Activated B cell treated with CpG ODN at 0.5 μM for 24 hours (primary cell): ENCODE results near the gene SYNDIG1. TPM values are rescaled to one million over a fixed set of nuclear protein-coding genes. Genes with fewer than 3 reads are reported as not detected.
A peak's percentile ranks its signal among the peaks of the same experiment; 100 is the strongest.

Experiments
- ATAC-seq: fragments of 200-7000 bp; cut with Tn5 transposase; one replicate; pipeline ENCODE4 v1.10.0; 2021; ENCODE audit warnings: low read depth, mild to moderate bottlenecking, moderate library complexity
- CTCF ChIA-PET: fragments of 350-600 bp; sonication (Branson Sonifier 250); formaldehyde crosslinking; loops from one replicate; lab custom pipeline; 2021; ENCODE audit warnings: antibody characterized with exemption; lab: Charles Lee
- POLR2A ChIA-PET: fragments of 350-600 bp; sonication (Branson Sonifier 250); formaldehyde crosslinking; loops from one replicate; lab custom pipeline; 2021; ENCODE audit warnings: antibody characterized with exemption; lab: Charles Lee
- DNase-seq: peaks from one replicate; pipeline ENCODE4 v3.0.0; 2022
- H3K27ac Mint-ChIP-seq: one replicate; pipeline ENCODE4 v1.8.0; 2020; ENCODE audit warnings: mixed read lengths
- H3K27me3 Mint-ChIP-seq: one replicate; pipeline ENCODE4 v1.8.0; 2021; ENCODE audit warnings: mixed read lengths
- H3K36me3 Mint-ChIP-seq: one replicate; pipeline ENCODE4 v1.8.0; 2021; ENCODE audit warnings: low read depth, mixed read lengths
- H3K4me1 Mint-ChIP-seq: one replicate; pipeline ENCODE4 v1.8.0; 2021; ENCODE audit warnings: mixed read lengths
- H3K4me3 Mint-ChIP-seq: one replicate; pipeline ENCODE4 v1.8.0; 2020; ENCODE audit warnings: mild to moderate bottlenecking, mixed read lengths
- H3K9me3 Mint-ChIP-seq: one replicate; pipeline ENCODE4 v1.8.0; 2020; ENCODE audit warnings: mixed read lengths
- intact Hi-C: fragments of 100-400 bp; cut with micrococcal nuclease; formaldehyde crosslinking; loops from one replicate; pipeline ENCODE4 v1.15.1; 2024
- total RNA-seq: library from RNA; stranded (reverse); gene quantifications from 2 replicates; pipeline ENCODE4 v1.2.3, GENCODE V29; 2022
- TF ChIP-seq, protein P1 (sequence below): fragments of 200-600 bp; IDR thresholded peaks from one replicate; pipeline ENCODE4 v1.8.0; 2022; ENCODE audit warnings: antibody characterized with exemption, mild to moderate bottlenecking

The SYNDIG1 gene
- total RNA-seq, 1 donor from 2014 or later: not detected

DNA sequence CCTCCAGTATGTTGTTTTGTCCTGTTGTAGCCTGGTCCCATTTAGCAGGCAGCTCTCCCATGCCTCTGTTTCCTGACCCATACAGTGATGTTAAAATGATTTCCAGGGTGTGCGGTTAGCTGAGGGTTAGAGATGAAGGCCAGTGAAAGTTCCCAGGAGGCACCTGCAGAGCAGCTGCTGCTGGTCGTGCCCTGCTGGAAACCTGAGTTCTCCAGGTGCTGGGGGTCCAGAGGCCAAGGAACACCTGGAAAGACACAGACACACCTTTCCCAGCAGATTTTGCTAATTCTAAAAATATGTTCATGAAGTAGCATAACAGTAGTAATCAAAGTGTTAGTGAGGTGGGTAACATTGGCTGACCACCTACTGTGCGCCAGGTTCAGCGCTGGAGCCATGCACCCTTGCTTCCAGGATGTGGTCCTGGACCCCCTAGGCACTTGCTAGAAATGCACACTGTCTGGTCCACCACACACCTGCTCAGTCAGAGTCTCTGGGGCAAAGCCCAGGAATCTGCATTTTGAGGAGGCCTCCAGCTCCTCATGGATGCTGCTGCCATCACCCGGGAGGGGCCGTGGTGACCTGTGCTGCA, 118.7 kb downstream of the SYNDIG1 start:
- Mint-ChIP-seq H3K9me3 (no peaks in the 10 kb centered on the region), H3K36me3 (no peaks in the 10 kb centered on the region), H3K4me1 (no peaks in the 10 kb centered on the region), H3K27me3 (peaks cover 3% of the 10 kb centered on the region), H3K27ac (peak overlapping the region; percentile 33), H3K4me3 (no peak overlapping the region)
- TF ChIP-seq, protein P1, sequence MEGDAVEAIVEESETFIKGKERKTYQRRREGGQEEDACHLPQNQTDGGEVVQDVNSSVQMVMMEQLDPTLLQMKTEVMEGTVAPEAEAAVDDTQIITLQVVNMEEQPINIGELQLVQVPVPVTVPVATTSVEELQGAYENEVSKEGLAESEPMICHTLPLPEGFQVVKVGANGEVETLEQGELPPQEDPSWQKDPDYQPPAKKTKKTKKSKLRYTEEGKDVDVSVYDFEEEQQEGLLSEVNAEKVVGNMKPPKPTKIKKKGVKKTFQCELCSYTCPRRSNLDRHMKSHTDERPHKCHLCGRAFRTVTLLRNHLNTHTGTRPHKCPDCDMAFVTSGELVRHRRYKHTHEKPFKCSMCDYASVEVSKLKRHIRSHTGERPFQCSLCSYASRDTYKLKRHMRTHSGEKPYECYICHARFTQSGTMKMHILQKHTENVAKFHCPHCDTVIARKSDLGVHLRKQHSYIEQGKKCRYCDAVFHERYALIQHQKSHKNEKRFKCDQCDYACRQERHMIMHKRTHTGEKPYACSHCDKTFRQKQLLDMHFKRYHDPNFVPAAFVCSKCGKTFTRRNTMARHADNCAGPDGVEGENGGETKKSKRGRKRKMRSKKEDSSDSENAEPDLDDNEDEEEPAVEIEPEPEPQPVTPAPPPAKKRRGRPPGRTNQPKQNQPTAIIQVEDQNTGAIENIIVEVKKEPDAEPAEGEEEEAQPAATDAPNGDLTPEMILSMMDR: no peak
- intact Hi-C loops: no loop called here
- ChIA-PET CTCF (no interaction called here), POLR2A (no interaction called here)
- DNase-seq (no peak), ATAC-seq (no peak)

DNA sequence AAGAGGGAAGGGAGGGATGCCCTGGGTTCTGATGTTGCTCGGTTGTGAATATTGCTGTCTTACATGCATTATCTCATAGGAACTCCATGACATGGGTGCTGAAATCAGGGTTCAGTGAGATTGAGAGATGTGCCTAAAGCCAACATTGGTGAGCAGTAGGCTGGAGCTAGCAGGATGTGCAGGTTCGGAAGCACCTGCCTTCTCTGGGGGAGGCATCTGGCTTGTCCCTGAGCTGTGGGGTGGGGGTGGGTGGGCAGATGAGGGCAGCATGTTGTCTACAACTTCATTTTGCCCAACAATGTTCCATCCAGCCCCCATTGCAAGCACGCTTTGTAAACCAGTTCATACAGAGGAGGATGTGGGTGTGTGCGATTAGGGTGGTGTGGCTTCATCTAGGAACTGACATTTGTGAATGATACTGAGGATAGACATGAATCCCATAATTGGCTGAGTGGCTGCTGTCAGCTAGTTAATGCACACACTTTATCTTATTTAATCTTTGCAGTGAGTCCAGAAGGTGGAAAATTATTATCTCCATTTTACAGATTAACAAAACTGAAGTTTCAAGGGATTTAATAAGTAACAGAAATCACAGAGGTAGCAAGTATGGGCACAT, 119.4 kb downstream of the SYNDIG1 start:
- no peak for DNase-seq
- ChIA-PET POLR2A (no interaction called here), CTCF (no interaction called here)
- no peaks in the 10 kb centered on the region for H3K36me3 Mint-ChIP-seq
- peak overlapping the region; percentile 33 for H3K27ac Mint-ChIP-seq
- no peaks in the 10 kb centered on the region for H3K9me3 Mint-ChIP-seq
- TF ChIP-seq, protein P1: no peak
- no peaks in the 10 kb centered on the region for H3K4me1 Mint-ChIP-seq
- H3K27me3 Mint-ChIP-seq: peaks cover 3% of the 10 kb centered on the region
- no peak overlapping the region for H3K4me3 Mint-ChIP-seq
- intact Hi-C loops: no loop called here
- ATAC-seq: no peak

- Mint-ChIP-seq H3K27ac (no peak overlapping the region), H3K4me3 (no peak overlapping the region), H3K27me3 (peaks cover 3% of the 10 kb centered on the region), H3K36me3 (no peaks in the 10 kb centered on the region), H3K4me1 (no peaks in the 10 kb centered on the region), H3K9me3 (no peaks in the 10 kb centered on the region)
- TF ChIP-seq, protein P1: no peak
- ChIA-PET CTCF (no interaction called here), POLR2A (no interaction called here)
- no peak for ATAC-seq
- no peak for DNase-seq
- intact Hi-C loops: no loop called here
Observed at GRCh38 chr20:24589381-24589780, 120.0 kb downstream of the SYNDIG1 start.

GRCh38 chr20:24589815-24590177, 120.4 kb downstream of the SYNDIG1 start:
- no peak overlapping the region for H3K4me3 Mint-ChIP-seq
- intact Hi-C loops: no loop called here
- CTCF ChIA-PET: no interaction called here
- H3K4me1 Mint-ChIP-seq: no peaks in the 10 kb centered on the region
- no peaks in the 10 kb centered on the region for H3K36me3 Mint-ChIP-seq
- H3K27me3 Mint-ChIP-seq: peaks cover 3% of the 10 kb centered on the region
- TF ChIP-seq, protein P1: no peak
- DNase-seq (no peak), ATAC-seq (no peak)
- no peak overlapping the region for H3K27ac Mint-ChIP-seq
- POLR2A ChIA-PET: no interaction called here
- no peaks in the 10 kb centered on the region for H3K9me3 Mint-ChIP-seq

DNA sequence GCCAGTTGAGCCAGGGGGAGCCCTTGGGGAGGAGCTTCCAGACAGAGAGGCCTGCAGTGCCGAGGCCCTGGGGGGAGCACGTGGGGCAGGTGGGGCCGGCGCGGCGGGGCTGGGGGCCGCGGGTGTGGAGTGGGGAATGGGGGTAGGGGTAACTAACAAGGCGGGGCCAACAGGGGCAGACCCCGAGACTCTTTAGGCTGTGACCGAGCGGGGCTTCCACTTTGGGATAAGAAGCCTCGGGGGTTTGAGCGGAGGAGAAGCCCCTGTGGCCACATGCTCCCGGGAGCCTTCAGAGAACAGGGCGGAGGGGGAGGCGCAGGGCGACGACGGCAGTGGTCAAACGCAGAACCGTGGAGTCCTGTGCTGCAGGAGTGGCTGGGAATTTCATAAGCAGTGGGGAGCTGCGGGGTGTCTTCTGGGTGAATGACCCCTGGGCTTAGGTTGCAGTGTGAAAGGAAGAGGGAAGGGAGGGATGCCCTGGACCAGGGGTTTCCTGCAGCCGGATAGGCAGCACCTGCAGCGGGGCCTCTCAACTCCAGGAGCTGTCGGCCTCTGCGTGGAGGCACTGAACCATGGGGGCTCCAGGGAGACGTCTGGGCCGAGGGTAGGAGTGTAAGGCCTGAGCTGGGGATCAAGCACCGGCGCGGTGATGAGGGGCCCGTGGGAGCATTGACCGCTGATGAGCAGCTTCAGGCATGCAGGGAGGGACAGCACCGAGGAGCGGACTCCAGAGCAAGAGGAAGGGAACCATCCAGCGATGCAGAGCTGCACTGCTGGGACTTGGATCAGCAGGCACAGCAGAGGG, 121.0 kb downstream of the SYNDIG1 start:
- H3K4me3 Mint-ChIP-seq: no peak overlapping the region
- TF ChIP-seq, protein P1: no peak
- ChIA-PET POLR2A (no interaction called here), CTCF (no interaction called here)
- peaks cover 3% of the 10 kb centered on the region for H3K27me3 Mint-ChIP-seq
- no peaks in the 10 kb centered on the region for H3K36me3 Mint-ChIP-seq
- H3K4me1 Mint-ChIP-seq: no peaks in the 10 kb centered on the region
- no peak for ATAC-seq
- intact Hi-C loops: no loop called here
- DNase-seq: no peak
- no peak overlapping the region for H3K27ac Mint-ChIP-seq
- no peaks in the 10 kb centered on the region for H3K9me3 Mint-ChIP-seq
